ENCODE data around the gene CACNA1S.

GRCh38 chr1:201112173-201112731, at the start of gene CACNA1S:
- TF ChIP-seq, protein P1, sequence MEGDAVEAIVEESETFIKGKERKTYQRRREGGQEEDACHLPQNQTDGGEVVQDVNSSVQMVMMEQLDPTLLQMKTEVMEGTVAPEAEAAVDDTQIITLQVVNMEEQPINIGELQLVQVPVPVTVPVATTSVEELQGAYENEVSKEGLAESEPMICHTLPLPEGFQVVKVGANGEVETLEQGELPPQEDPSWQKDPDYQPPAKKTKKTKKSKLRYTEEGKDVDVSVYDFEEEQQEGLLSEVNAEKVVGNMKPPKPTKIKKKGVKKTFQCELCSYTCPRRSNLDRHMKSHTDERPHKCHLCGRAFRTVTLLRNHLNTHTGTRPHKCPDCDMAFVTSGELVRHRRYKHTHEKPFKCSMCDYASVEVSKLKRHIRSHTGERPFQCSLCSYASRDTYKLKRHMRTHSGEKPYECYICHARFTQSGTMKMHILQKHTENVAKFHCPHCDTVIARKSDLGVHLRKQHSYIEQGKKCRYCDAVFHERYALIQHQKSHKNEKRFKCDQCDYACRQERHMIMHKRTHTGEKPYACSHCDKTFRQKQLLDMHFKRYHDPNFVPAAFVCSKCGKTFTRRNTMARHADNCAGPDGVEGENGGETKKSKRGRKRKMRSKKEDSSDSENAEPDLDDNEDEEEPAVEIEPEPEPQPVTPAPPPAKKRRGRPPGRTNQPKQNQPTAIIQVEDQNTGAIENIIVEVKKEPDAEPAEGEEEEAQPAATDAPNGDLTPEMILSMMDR (IDR thresholded peaks at IDR 0.05 in 8 of 11, conservative IDR thresholded peaks at IDR 0.05 in 3 of 11) = no peak
- no peak for TF ChIP-seq POLR2A (IDR thresholded peaks at IDR 0.05)
- no peak for TF ChIP-seq POLR2AphosphoS5 (IDR thresholded peaks at IDR 0.05)
